Glomerular endothelial cell (primary cell): ENCODE measurements around the gene SUMO1. TPM values are rescaled to one million over a fixed set of nuclear protein-coding genes. Genes with fewer than 3 reads are reported as not detected.

Experiments
- DNase-seq: peaks from one replicate; pipeline ENCODE4 v3.0.0-alpha.2; 2011; ENCODE audit warnings: low read depth, low spot score; ENCODE audit errors: extremely low read depth
- total RNA-seq: library from RNA; depleted of rRNA; stranded (reverse); fragments of >200 nt; gene quantifications from 2 replicates; pipeline ENCODE4 v1.2.3, GENCODE V29; 2015

Gene SUMO1
- total RNA-seq, 1 donor from 2014 or later, result 76.8 TPM

- DNase-seq, result no peak
Measured at GRCh38 chr2:202157211-202157990, 81.0 kb downstream of the SUMO1 start.

Other genes with a start within 250 kb of the SUMO1 start
- gene FZD7, start 204.7 kb downstream of the SUMO1 start, total RNA-seq, result 9.2 and 10.5 TPM in 2 replicates
- gene KIAA2012, start 165.3 kb downstream of the SUMO1 start, total RNA-seq, result not detected in 2 replicates
- 31.4 and 65.0 TPM in 2 replicates for gene NOP58, start 27.2 kb upstream of the SUMO1 start, total RNA-seq
- 101 and 141 TPM in 2 replicates for gene BMPR2, start 137.7 kb upstream of the SUMO1 start, total RNA-seq